HEK293 (cell line): ENCODE data around the gene GRIK4.

Source experiments
- CTCF ChIA-PET: fragments of 350-600 bp; formaldehyde crosslinking; extraction: SDS; loops from one replicate; lab custom pipeline; 2021; ENCODE audit warnings: antibody characterized with exemption; lab: Yijun Ruan, JAX
- POLR2A ChIA-PET: fragments of 300-600 bp; formaldehyde crosslinking; extraction: SDS; loops from one replicate; lab custom pipeline; 2020; ENCODE audit warnings: antibody characterized with exemption, inconsistent platforms; lab: Yijun Ruan, JAX
- H3K27ac ChIP-seq: fragments of 200-500 bp; sonication (Bioruptor generic); 2 replicates; pipeline ENCODE4 v1.5.1; 2014; ENCODE audit warnings: low read depth, low read length, control low read depth, inconsistent platforms; ENCODE audit errors: extremely low read depth
- H3K36me3 ChIP-seq, 2 experiments: fragments of 200-500 bp in 1 of 2; sonication (Bioruptor generic) in 1 of 2; 1 replicate in 1 of 2; 2 replicates in 1 of 2; pipeline ENCODE4 v1.5.1; 2014 to 2017; ENCODE audit warnings: inconsistent platforms in 2 of 2, low read length in 2 of 2; ENCODE audit not compliant: control insufficient read depth in 2 of 2, insufficient read depth in 1 of 2
- H3K4me1 ChIP-seq: fragments of 200-500 bp; sonication (Bioruptor generic); 2 replicates; pipeline ENCODE4 v1.5.1; 2014; ENCODE audit warnings: mild to moderate bottlenecking, low read length, inconsistent platforms; ENCODE audit not compliant: control insufficient read depth, insufficient read depth
- H3K4me3 ChIP-seq: 2 replicates; pipeline ENCODE4 v1.5.1; 2011; ENCODE audit warnings: low read depth, mild to moderate bottlenecking, control low read depth, low read length, moderate library complexity
- H3K9me3 ChIP-seq: fragments of 200-500 bp; sonication (Bioruptor generic); 2 replicates; pipeline ENCODE4 v1.5.1; 2014; ENCODE audit warnings: low read depth, low read length, inconsistent platforms; ENCODE audit not compliant: control insufficient read depth, insufficient read depth
- GLIS2 ChIP-seq: fragments of 450-650 bp; formaldehyde crosslinking; IDR thresholded peaks from 2 replicates; pipeline ENCODE4 v1.5.1; 2016; ENCODE audit warnings: missing biosample characterization, missing genetic modification characterization
- OSR2 ChIP-seq: fragments of 450-650 bp; formaldehyde crosslinking; IDR thresholded peaks from 2 replicates; pipeline ENCODE4 v1.5.1; 2016; ENCODE audit warnings: missing biosample characterization, missing genetic modification characterization
- SP3 ChIP-seq: fragments of 450-650 bp; formaldehyde crosslinking; IDR thresholded peaks from 2 replicates; pipeline ENCODE4 v1.5.1; 2016; ENCODE audit warnings: missing biosample characterization, missing genetic modification characterization
- ZEB2 ChIP-seq: fragments of 450-650 bp; formaldehyde crosslinking; IDR thresholded peaks from 2 replicates; pipeline ENCODE4 v1.5.1; 2016; ENCODE audit warnings: missing biosample characterization, missing genetic modification characterization
- ZNF10 ChIP-seq: fragments of 450-650 bp; formaldehyde crosslinking; IDR thresholded peaks from 2 replicates; pipeline ENCODE4 v1.5.1; 2017; ENCODE audit warnings: missing biosample characterization, missing genetic modification characterization
- ZNF140 ChIP-seq: fragments of 450-650 bp; formaldehyde crosslinking; IDR thresholded peaks from 2 replicates; pipeline ENCODE4 v1.5.1; 2016; ENCODE audit warnings: missing biosample characterization, missing genetic modification characterization
- ZNF155 ChIP-seq: fragments of 450-650 bp; formaldehyde crosslinking; IDR thresholded peaks from 2 replicates; pipeline ENCODE4 v1.5.1; 2016; ENCODE audit warnings: missing biosample characterization, missing genetic modification characterization
- ZNF16 ChIP-seq: fragments of 450-650 bp; formaldehyde crosslinking; IDR thresholded peaks from 2 replicates; pipeline ENCODE4 v1.5.1; 2016; ENCODE audit warnings: low read depth, missing biosample characterization, missing genetic modification characterization
- ZNF169 ChIP-seq: fragments of 450-650 bp; formaldehyde crosslinking; IDR thresholded peaks from 2 replicates; pipeline ENCODE4 v1.5.1; 2016; ENCODE audit warnings: missing biosample characterization, missing genetic modification characterization
- ZNF19 ChIP-seq: fragments of 450-650 bp; formaldehyde crosslinking; IDR thresholded peaks from 2 replicates; pipeline ENCODE4; 2016; ENCODE audit warnings: missing biosample characterization, missing genetic modification characterization, low read depth
- ZNF223 ChIP-seq: fragments of 450-650 bp; formaldehyde crosslinking; IDR thresholded peaks from 2 replicates; pipeline ENCODE4 v1.5.1; 2016; ENCODE audit warnings: missing biosample characterization, missing genetic modification characterization
- ZNF274 ChIP-seq, 2 experiments: fragments of 200-500 bp in 1 of 2; fragments of 450-650 bp in 1 of 2; sonication (Bioruptor generic) in 1 of 2; formaldehyde crosslinking in 1 of 2; IDR thresholded peaks; 2 replicates each; pipeline versions ENCODE4 v1.5.1 to v1.6.1; 2014 to 2016; ENCODE audit warnings: borderline replicate concordance in 1 of 2, inconsistent platforms in 1 of 2, low read length in 1 of 2, missing biosample characterization in 1 of 2, missing genetic modification characterization in 1 of 2
- ZNF398 ChIP-seq: fragments of 450-650 bp; formaldehyde crosslinking; IDR thresholded peaks from 2 replicates; pipeline ENCODE4 v1.5.1; 2017; ENCODE audit warnings: missing biosample characterization, missing genetic modification characterization
- ZNF513 ChIP-seq: fragments of 450-650 bp; IDR thresholded peaks from 2 replicates; pipeline ENCODE4 v1.5.1; 2018; ENCODE audit warnings: missing biosample characterization, missing genetic modification characterization
- ZNF558 ChIP-seq: fragments of 450-650 bp; formaldehyde crosslinking; IDR thresholded peaks from 2 replicates; pipeline ENCODE4 v1.5.1; 2016; ENCODE audit warnings: missing biosample characterization, missing genetic modification characterization
- ZNF580 ChIP-seq: fragments of 450-650 bp; formaldehyde crosslinking; IDR thresholded peaks from 2 replicates; pipeline ENCODE4 v1.5.1; 2016; ENCODE audit warnings: missing biosample characterization, missing genetic modification characterization
- ZNF585B ChIP-seq: fragments of 450-650 bp; formaldehyde crosslinking; IDR thresholded peaks from 2 replicates; pipeline ENCODE4 v1.5.1; 2016; ENCODE audit warnings: missing biosample characterization, missing genetic modification characterization
- ZNF704 ChIP-seq: fragments of 450-650 bp; formaldehyde crosslinking; IDR thresholded peaks from 2 replicates; pipeline ENCODE4 v1.5.1; 2016; ENCODE audit warnings: missing biosample characterization, missing genetic modification characterization
- ZNF76 ChIP-seq: fragments of 450-650 bp; formaldehyde crosslinking; IDR thresholded peaks from 2 replicates; pipeline ENCODE4; 2016; ENCODE audit warnings: low read depth, missing biosample characterization, missing genetic modification characterization, borderline replicate concordance
- ZSCAN18 ChIP-seq: fragments of 450-650 bp; formaldehyde crosslinking; IDR thresholded peaks from 2 replicates; pipeline ENCODE4 v1.5.1; 2016; ENCODE audit warnings: missing biosample characterization, missing genetic modification characterization
- ZSCAN30 ChIP-seq: fragments of 450-650 bp; IDR thresholded peaks from 2 replicates; pipeline ENCODE4 v1.5.1; 2018; ENCODE audit warnings: missing biosample characterization, mild to moderate bottlenecking, missing genetic modification characterization, moderate library complexity

The GRIK4 gene

GRCh38 chr11:120649316-120649715, 137.8 kb downstream of the GRIK4 start:
- H3K4me1 ChIP-seq, result no peaks in the 10 kb centered on the region
- ChIA-PET CTCF (interaction anchor here (0.5 to 1.1 kb wide), 2 partner anchors 36 to 1174 kb away, joined by 4 to 6 read pairs; no protein-coding TSS in a partner anchor), POLR2A (no interaction called here)
- no peaks in the 10 kb centered on the region for H3K36me3 ChIP-seq
- no peak overlapping the region for H3K27ac ChIP-seq
- H3K4me3 ChIP-seq, result no peak overlapping the region
- TF ChIP-seq ZNF169 (tag by site-specific recombination), result no peak
- no peaks in the 10 kb centered on the region for H3K9me3 ChIP-seq

- Histone ChIP-seq H3K36me3 (no peaks in the 10 kb centered on the region), H3K4me1 (no peaks in the 10 kb centered on the region)
- TF ChIP-seq OSR2 (tag by site-specific recombination) (no peak), ZNF580 (tag by site-specific recombination) (no peak), ZNF274 (IDR thresholded peaks at IDR 0.05; ENCODE audit: low read length) (no peak), ZNF274 (tag by site-specific recombination; IDR thresholded peaks at IDR 0.05; ENCODE audit: borderline replicate concordance) (no peak), ZNF19 (tag by site-specific recombination) (no peak), GLIS2 (tag by site-specific recombination) (no peak), ZEB2 (tag by site-specific recombination) (no peak), ZNF16 (no peak), ZNF585B (tag by site-specific recombination) (no peak), ZSCAN18 (tag by site-specific recombination) (no peak), ZNF76 (tag by site-specific recombination) (no peak), ZNF513 (tag by site-specific recombination) (no peak), SP3 (tag by site-specific recombination) (no peak), ZNF223 (tag by site-specific recombination) (no peak), ZNF10 (tag by site-specific recombination) (no peak), ZSCAN30 (no peak), ZNF155 (no peak), ZNF704 (tag by site-specific recombination) (no peak), ZNF140 (tag by site-specific recombination) (no peak), ZNF398 (tag by site-specific recombination) (no peak), ZNF558 (tag by site-specific recombination) (no peak)
- TF ChIP-seq, all 188 proteins: peak for 0
- ChIA-PET POLR2A (no interaction called here), CTCF (interaction anchor here (0.9 kb wide), 1 partner anchor 543 kb away, joined by 3 read pairs; no protein-coding TSS in a partner anchor)
- Histone ChIP-seq H3K4me3 (no peak overlapping the region), H3K27ac (no peak overlapping the region), H3K9me3 (no peaks in the 10 kb centered on the region)
These were observed 139.8 kb downstream of the GRIK4 start for GRCh38 chr11:120651396-120651795.
